Transverse colon (tissue), 3 donors: ENCODE data around the gene SLC38A7.

Experiments used
- CTCF ChIP-seq, 5 experiments: fragments of 200-600 bp in 3 of 5; fragments of 450-650 bp in 2 of 5; sonication (generic) in 3 of 5; IDR thresholded peaks; 1 replicate in 2 of 5; 2 replicates in 3 of 5; pipeline ENCODE4 v1.5.1; 2016 to 2017; ENCODE audit warnings: antibody characterized with exemption in 5 of 5, inconsistent platforms in 3 of 5, mild to moderate bottlenecking in 2 of 5, moderate library complexity in 1 of 5
- EP300 ChIP-seq: sonication (generic); formaldehyde crosslinking; IDR thresholded peaks from one replicate; pipeline ENCODE4 v1.6.1; 2017; ENCODE audit warnings: antibody characterized with exemption, low read depth
- POLR2A ChIP-seq: fragments of 450-650 bp; IDR thresholded peaks from one replicate; pipeline ENCODE4 v1.6.1; 2016; ENCODE audit warnings: antibody characterized with exemption, mild to moderate bottlenecking, moderate library complexity

- TF ChIP-seq CTCF (IDR thresholded peaks at IDR 0.05) (no peak), EP300 (no peak), POLR2A (no peak)
Observed at GRCh38 chr16:58723109-58723508, 38.5 kb upstream of the SLC38A7 start.
